ENCODE data around the gene ADARB2.

ADARB2 gene

GRCh38 chr10:1232164-1232911, 505.0 kb downstream of the ADARB2 start:
- no peak for TF ChIP-seq RAD21 (IDR thresholded peaks at IDR 0.05; ENCODE audit: low read depth)
- no peak for TF ChIP-seq ZBTB7A (IDR thresholded peaks at IDR 0.05; ENCODE audit: low read depth)
- TF ChIP-seq TEAD4 (IDR thresholded peaks at IDR 0.05) = no peak
- TF ChIP-seq EGR1 (IDR thresholded peaks at IDR 0.05) = no peak
- no peak for TF ChIP-seq FOXM1 (IDR thresholded peaks at IDR 0.05; ENCODE audit: borderline replicate concordance, low read depth)
- no peak for TF ChIP-seq MAX (IDR thresholded peaks at IDR 0.05)
- TF ChIP-seq USF1 (IDR thresholded peaks at IDR 0.05) = no peak
- no peak for TF ChIP-seq TAF1 (IDR thresholded peaks at IDR 0.05; ENCODE audit: low read depth)
- TF ChIP-seq CEBPB (IDR thresholded peaks at IDR 0.05) = no peak
- no peak for TF ChIP-seq TCF12 (IDR thresholded peaks at IDR 0.05; ENCODE audit: low read depth)
- no peak for TF ChIP-seq REST (IDR thresholded peaks at IDR 0.05; ENCODE audit: low read depth)
- TF ChIP-seq NFIC (IDR thresholded peaks at IDR 0.05) = no peak
- TF ChIP-seq YY1 (IDR thresholded peaks at IDR 0.05; ENCODE audit: low read depth) = no peak
- no peak for TF ChIP-seq EP300 (IDR thresholded peaks at IDR 0.05; ENCODE audit: borderline replicate concordance)
- TF ChIP-seq CREB1 (IDR thresholded peaks at IDR 0.05; ENCODE audit: low read depth) = no peak

- TF ChIP-seq EGR1 (IDR thresholded peaks at IDR 0.05) (no peak), MAX (IDR thresholded peaks at IDR 0.05) (no peak), CEBPB (IDR thresholded peaks at IDR 0.05) (no peak), NFIC (IDR thresholded peaks at IDR 0.05) (no peak), EP300 (IDR thresholded peaks at IDR 0.05; ENCODE audit: borderline replicate concordance) (no peak), TAF1 (IDR thresholded peaks at IDR 0.05; ENCODE audit: low read depth) (no peak), RAD21 (IDR thresholded peaks at IDR 0.05; ENCODE audit: low read depth) (no peak)
Observed at GRCh38 chr10:1230592-1231275, 506.6 kb downstream of the ADARB2 start.

- TF ChIP-seq EP300 (IDR thresholded peaks at IDR 0.05; ENCODE audit: borderline replicate concordance) = no peak
- TF ChIP-seq ZBTB7A (IDR thresholded peaks at IDR 0.05; ENCODE audit: low read depth) = no peak
- TF ChIP-seq TCF12 (IDR thresholded peaks at IDR 0.05; ENCODE audit: low read depth) = no peak
- no peak for TF ChIP-seq FOXM1 (IDR thresholded peaks at IDR 0.05; ENCODE audit: borderline replicate concordance, low read depth)
- no peak for TF ChIP-seq CREB1 (IDR thresholded peaks at IDR 0.05; ENCODE audit: low read depth)
- TF ChIP-seq YY1 (IDR thresholded peaks at IDR 0.05; ENCODE audit: low read depth) = no peak
- no peak for TF ChIP-seq TAF1 (IDR thresholded peaks at IDR 0.05; ENCODE audit: low read depth)
- no peak for TF ChIP-seq EGR1 (IDR thresholded peaks at IDR 0.05)
- no peak for TF ChIP-seq CEBPB (IDR thresholded peaks at IDR 0.05)
- TF ChIP-seq MAX (IDR thresholded peaks at IDR 0.05) = no peak
Observed at GRCh38 chr10:1230138-1230537, 507.2 kb downstream of the ADARB2 start.

GRCh38 chr10:1229574-1229973, 507.8 kb downstream of the ADARB2 start:
- TF ChIP-seq USF1 (IDR thresholded peaks at IDR 0.05) (no peak), EGR1 (IDR thresholded peaks at IDR 0.05) (no peak), TCF12 (IDR thresholded peaks at IDR 0.05; ENCODE audit: low read depth) (no peak), YY1 (IDR thresholded peaks at IDR 0.05; ENCODE audit: low read depth) (no peak), MAX (IDR thresholded peaks at IDR 0.05) (no peak), CREB1 (IDR thresholded peaks at IDR 0.05; ENCODE audit: low read depth) (no peak), TEAD4 (IDR thresholded peaks at IDR 0.05) (no peak), RAD21 (IDR thresholded peaks at IDR 0.05; ENCODE audit: low read depth) (no peak), ZBTB7A (IDR thresholded peaks at IDR 0.05; ENCODE audit: low read depth) (no peak), CEBPB (IDR thresholded peaks at IDR 0.05) (no peak), EP300 (IDR thresholded peaks at IDR 0.05; ENCODE audit: borderline replicate concordance) (no peak), NFIC (IDR thresholded peaks at IDR 0.05) (no peak), REST (IDR thresholded peaks at IDR 0.05; ENCODE audit: low read depth) (no peak), TAF1 (IDR thresholded peaks at IDR 0.05; ENCODE audit: low read depth) (no peak), FOXM1 (IDR thresholded peaks at IDR 0.05; ENCODE audit: borderline replicate concordance, low read depth) (no peak)

GRCh38 chr10:1229116-1229515, 508.2 kb downstream of the ADARB2 start:
- no peak for TF ChIP-seq TCF12 (IDR thresholded peaks at IDR 0.05; ENCODE audit: low read depth)

Data from Ishikawa (cell line).